ENCODE measurements around the gene NCF4.

NCF4 gene

DNA sequence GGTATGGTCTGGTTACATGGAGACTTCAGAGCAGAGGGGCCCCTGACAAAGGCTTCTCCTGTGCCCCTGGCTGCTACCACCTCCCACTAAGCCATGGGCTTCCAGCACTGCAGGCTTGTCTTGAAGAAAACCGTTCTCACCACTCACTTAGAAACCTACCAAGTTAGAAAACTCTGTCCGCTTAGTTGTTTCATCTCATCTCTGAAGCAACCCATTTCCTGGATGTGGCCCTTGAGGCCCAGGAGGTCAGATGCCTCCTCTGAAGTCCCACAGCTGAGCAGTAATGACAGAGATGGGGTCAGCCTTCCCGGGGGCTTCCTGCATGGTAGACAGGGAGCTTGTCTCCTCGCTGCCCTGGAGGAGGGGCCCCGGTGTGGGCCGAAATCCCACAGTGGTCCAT is 65.5 kb downstream of the NCF4 start:
- TF ChIP-seq, protein P1, sequence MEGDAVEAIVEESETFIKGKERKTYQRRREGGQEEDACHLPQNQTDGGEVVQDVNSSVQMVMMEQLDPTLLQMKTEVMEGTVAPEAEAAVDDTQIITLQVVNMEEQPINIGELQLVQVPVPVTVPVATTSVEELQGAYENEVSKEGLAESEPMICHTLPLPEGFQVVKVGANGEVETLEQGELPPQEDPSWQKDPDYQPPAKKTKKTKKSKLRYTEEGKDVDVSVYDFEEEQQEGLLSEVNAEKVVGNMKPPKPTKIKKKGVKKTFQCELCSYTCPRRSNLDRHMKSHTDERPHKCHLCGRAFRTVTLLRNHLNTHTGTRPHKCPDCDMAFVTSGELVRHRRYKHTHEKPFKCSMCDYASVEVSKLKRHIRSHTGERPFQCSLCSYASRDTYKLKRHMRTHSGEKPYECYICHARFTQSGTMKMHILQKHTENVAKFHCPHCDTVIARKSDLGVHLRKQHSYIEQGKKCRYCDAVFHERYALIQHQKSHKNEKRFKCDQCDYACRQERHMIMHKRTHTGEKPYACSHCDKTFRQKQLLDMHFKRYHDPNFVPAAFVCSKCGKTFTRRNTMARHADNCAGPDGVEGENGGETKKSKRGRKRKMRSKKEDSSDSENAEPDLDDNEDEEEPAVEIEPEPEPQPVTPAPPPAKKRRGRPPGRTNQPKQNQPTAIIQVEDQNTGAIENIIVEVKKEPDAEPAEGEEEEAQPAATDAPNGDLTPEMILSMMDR (conservative IDR thresholded peaks at IDR 0.05; ENCODE audit: low read depth, low read length) = no peak
- no peak overlapping the region for H3K4me3 ChIP-seq (ENCODE audit: low read length)
- no peak for DNase-seq (ENCODE audit: low read depth)

DNA sequence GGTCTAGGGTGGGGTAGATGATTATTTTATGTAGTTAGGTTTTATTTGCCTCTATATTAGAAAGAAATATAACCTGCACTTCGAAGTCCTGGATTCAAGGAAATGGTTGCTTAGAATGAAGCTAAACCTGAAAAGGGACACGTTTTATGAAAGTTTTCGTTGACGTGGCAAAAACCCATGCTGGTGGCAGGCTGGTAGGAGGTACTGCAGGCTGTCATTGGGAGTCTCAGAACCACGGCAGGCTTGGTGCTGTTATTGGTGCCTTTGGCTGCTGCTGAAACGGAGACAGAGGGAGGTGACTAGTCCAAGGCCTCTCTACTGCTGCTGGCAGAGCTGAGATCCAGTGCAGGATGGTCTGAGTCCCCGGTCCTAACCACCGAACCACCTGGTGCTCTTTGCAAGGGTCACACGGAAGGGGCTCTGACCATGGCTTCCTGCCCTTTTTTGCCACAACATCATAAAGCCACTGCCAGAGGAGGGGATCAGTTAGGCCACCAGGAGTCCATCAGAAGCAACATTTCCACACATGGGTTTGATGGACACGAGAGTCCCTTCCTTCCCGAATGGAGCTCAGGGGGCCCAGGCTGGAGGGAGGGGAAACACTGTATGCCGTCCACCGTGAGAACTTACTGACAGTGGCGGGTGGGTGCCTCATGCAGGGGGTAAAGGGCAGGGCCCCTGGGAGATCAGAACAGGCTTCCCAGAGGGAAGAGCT is 66.1 kb downstream of the NCF4 start:
- TF ChIP-seq, protein P1 (conservative IDR thresholded peaks at IDR 0.05; ENCODE audit: low read depth, low read length) = no peak
- no peak overlapping the region for H3K4me3 ChIP-seq (ENCODE audit: low read length)
- no peak for DNase-seq (ENCODE audit: low read depth)
